GM10266 (cell line): ENCODE measurements around the gene DOCK9.

Experiments
- DNase-seq: peaks from one replicate; pipeline ENCODE4 v3.0.0; 2012; ENCODE audit errors: extremely low spot score
- CTCF ChIP-seq: IDR thresholded peaks from 2 replicates; pipeline ENCODE4 v1.5.1; 2012; ENCODE audit warnings: mild to moderate bottlenecking, low read depth; ENCODE audit not compliant: control insufficient read depth, insufficient read depth; ENCODE audit errors: missing control alignments

DOCK9 gene

GRCh38 chr13:98965325-98965724, 12.5 kb downstream of the DOCK9 start:
- no peak for DNase-seq
- TF ChIP-seq CTCF = no peak

GRCh38 chr13:98963917-98964316, 13.9 kb downstream of the DOCK9 start:
- no peak for TF ChIP-seq CTCF

GRCh38 chr13:98962901-98963590, 14.8 kb downstream of the DOCK9 start:
- no peak for TF ChIP-seq CTCF
- no peak for DNase-seq

More at GRCh38 chr13:98963917-98964316, 13.9 kb downstream of the DOCK9 start:
- no peak for DNase-seq

- no peak for DNase-seq
- TF ChIP-seq CTCF = no peak
Observed at GRCh38 chr13:98961503-98962105, 16.3 kb downstream of the DOCK9 start.

GRCh38 chr13:98960606-98961502, 17.0 kb downstream of the DOCK9 start:
- no peak for TF ChIP-seq CTCF
- DNase-seq = no peak

GRCh38 chr13:98959786-98960605, 17.9 kb downstream of the DOCK9 start:
- DNase-seq = no peak

More at GRCh38 chr13:98959786-98960605, 17.9 kb downstream of the DOCK9 start:
- TF ChIP-seq CTCF = no peak
